ENCODE data around the gene PGAM5.
"Not testable (repeated sequence)": the region's sequence is repeated elsewhere in the genome, so short reads cannot be mapped to it uniquely, and the experiment has no call there.

DNA sequence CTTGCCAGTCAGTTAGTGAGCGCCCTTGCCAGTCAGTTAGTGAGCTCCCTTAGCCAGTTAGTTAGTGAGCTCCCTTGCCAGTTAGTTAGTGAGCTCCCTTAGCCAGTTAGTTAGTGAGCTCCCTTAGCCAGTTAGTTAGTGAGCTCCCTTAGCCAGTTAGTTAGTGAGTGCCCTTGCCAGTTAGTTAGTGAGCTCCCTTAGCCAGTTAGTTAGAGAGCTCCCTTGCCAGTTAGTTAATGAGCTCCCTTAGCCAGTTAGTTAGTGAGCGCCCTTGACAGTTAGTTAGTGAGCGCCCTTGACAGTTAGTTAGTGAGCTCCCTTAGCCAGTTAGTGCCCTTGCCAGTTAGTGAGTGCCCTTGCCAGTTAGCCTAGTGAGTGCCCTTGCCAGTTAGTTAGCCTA, 15.8 kb upstream of the PGAM5 start:
- TF ChIP-seq, protein P1, sequence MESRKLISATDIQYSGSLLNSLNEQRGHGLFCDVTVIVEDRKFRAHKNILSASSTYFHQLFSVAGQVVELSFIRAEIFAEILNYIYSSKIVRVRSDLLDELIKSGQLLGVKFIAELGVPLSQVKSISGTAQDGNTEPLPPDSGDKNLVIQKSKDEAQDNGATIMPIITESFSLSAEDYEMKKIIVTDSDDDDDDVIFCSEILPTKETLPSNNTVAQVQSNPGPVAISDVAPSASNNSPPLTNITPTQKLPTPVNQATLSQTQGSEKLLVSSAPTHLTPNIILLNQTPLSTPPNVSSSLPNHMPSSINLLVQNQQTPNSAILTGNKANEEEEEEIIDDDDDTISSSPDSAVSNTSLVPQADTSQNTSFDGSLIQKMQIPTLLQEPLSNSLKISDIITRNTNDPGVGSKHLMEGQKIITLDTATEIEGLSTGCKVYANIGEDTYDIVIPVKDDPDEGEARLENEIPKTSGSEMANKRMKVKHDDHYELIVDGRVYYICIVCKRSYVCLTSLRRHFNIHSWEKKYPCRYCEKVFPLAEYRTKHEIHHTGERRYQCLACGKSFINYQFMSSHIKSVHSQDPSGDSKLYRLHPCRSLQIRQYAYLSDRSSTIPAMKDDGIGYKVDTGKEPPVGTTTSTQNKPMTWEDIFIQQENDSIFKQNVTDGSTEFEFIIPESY (IDR thresholded peaks at IDR 0.05; ENCODE audit: borderline replicate concordance, low read depth): not testable (repeated sequence)
- TF ChIP-seq, protein P2, sequence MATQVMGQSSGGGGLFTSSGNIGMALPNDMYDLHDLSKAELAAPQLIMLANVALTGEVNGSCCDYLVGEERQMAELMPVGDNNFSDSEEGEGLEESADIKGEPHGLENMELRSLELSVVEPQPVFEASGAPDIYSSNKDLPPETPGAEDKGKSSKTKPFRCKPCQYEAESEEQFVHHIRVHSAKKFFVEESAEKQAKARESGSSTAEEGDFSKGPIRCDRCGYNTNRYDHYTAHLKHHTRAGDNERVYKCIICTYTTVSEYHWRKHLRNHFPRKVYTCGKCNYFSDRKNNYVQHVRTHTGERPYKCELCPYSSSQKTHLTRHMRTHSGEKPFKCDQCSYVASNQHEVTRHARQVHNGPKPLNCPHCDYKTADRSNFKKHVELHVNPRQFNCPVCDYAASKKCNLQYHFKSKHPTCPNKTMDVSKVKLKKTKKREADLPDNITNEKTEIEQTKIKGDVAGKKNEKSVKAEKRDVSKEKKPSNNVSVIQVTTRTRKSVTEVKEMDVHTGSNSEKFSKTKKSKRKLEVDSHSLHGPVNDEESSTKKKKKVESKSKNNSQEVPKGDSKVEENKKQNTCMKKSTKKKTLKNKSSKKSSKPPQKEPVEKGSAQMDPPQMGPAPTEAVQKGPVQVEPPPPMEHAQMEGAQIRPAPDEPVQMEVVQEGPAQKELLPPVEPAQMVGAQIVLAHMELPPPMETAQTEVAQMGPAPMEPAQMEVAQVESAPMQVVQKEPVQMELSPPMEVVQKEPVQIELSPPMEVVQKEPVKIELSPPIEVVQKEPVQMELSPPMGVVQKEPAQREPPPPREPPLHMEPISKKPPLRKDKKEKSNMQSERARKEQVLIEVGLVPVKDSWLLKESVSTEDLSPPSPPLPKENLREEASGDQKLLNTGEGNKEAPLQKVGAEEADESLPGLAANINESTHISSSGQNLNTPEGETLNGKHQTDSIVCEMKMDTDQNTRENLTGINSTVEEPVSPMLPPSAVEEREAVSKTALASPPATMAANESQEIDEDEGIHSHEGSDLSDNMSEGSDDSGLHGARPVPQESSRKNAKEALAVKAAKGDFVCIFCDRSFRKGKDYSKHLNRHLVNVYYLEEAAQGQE (IDR thresholded peaks at IDR 0.05; ENCODE audit: low read depth, low read length): not testable (repeated sequence)
- TF ChIP-seq, protein P3, sequence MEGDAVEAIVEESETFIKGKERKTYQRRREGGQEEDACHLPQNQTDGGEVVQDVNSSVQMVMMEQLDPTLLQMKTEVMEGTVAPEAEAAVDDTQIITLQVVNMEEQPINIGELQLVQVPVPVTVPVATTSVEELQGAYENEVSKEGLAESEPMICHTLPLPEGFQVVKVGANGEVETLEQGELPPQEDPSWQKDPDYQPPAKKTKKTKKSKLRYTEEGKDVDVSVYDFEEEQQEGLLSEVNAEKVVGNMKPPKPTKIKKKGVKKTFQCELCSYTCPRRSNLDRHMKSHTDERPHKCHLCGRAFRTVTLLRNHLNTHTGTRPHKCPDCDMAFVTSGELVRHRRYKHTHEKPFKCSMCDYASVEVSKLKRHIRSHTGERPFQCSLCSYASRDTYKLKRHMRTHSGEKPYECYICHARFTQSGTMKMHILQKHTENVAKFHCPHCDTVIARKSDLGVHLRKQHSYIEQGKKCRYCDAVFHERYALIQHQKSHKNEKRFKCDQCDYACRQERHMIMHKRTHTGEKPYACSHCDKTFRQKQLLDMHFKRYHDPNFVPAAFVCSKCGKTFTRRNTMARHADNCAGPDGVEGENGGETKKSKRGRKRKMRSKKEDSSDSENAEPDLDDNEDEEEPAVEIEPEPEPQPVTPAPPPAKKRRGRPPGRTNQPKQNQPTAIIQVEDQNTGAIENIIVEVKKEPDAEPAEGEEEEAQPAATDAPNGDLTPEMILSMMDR (IDR thresholded peaks at IDR 0.05): not testable (repeated sequence)
- TF ChIP-seq RAD21 (IDR thresholded peaks at IDR 0.05; ENCODE audit: low read length); FOSL2 (IDR thresholded peaks at IDR 0.05; ENCODE audit: borderline replicate concordance, low read depth): not testable (repeated sequence)
- TF ChIP-seq, protein P4, sequence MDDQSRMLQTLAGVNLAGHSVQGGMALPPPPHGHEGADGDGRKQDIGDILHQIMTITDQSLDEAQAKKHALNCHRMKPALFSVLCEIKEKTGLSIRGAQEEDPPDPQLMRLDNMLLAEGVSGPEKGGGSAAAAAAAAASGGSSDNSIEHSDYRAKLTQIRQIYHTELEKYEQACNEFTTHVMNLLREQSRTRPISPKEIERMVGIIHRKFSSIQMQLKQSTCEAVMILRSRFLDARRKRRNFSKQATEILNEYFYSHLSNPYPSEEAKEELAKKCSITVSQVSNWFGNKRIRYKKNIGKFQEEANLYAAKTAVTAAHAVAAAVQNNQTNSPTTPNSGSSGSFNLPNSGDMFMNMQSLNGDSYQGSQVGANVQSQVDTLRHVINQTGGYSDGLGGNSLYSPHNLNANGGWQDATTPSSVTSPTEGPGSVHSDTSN (IDR thresholded peaks at IDR 0.05): not testable (repeated sequence)
